Activated CD8-positive, alpha-beta memory T cell treated with anti-CD3 and anti-CD28 coated beads, Interleukin-2, amount 50 U/mL, for 1 hour (primary cell): ENCODE measurements around the gene PNPLA5.
"Not testable (repeated sequence)": the region's sequence is repeated elsewhere in the genome, so short reads cannot be mapped to it uniquely, and the experiment has no call there.

ENCODE experiments used
- DNase-seq: peaks from one replicate; pipeline ENCODE4 v3.0.0-alpha.2; 2020; ENCODE audit errors: extremely low read depth

The PNPLA5 gene

GRCh38 chr22:43891360-43892182, at the start of gene PNPLA5:
TSS of gene PNPLA5 (minus strand) at chr22:43892013. CDS start at chr22:43891880, 133 bp downstream.
- no peak for DNase-seq

- DNase-seq, result no peak
Measured at GRCh38 chr22:43941449-43941848, 49.6 kb upstream of the PNPLA5 start.

- no peak for DNase-seq
Measured at GRCh38 chr22:43931771-43932170, 40.0 kb upstream of the PNPLA5 start.

GRCh38 chr22:43928908-43929307, 37.1 kb upstream of the PNPLA5 start:
- DNase-seq, result no peak

- DNase-seq, result no peak
Measured at GRCh38 chr22:43928468-43928867, 36.7 kb upstream of the PNPLA5 start.

- DNase-seq, result no peak
Measured at GRCh38 chr22:43926349-43926710, 34.5 kb upstream of the PNPLA5 start.

- no peak for DNase-seq
Measured at GRCh38 chr22:43925433-43926348, 33.9 kb upstream of the PNPLA5 start.

- DNase-seq, result no peak
Measured at GRCh38 chr22:43924877-43925276, 33.1 kb upstream of the PNPLA5 start.

GRCh38 chr22:43923631-43924464, 32.0 kb upstream of the PNPLA5 start, which contains the start of gene PNPLA3:
TSS of gene PNPLA3 (plus strand) at chr22:43923805. CDS start at chr22:43923912, 107 bp downstream.
- DNase-seq, result peak; percentile 47

GRCh38 chr22:43923191-43923590, 31.4 kb upstream of the PNPLA5 start:
- DNase-seq, result no peak

- DNase-seq, result no peak
Measured at GRCh38 chr22:43922123-43922522, 30.3 kb upstream of the PNPLA5 start.

- DNase-seq, result no peak
Measured at GRCh38 chr22:43921370-43921769, 29.6 kb upstream of the PNPLA5 start.

- DNase-seq, result no peak
Measured at GRCh38 chr22:43919106-43919973, 27.5 kb upstream of the PNPLA5 start.

- no peak for DNase-seq
Measured at GRCh38 chr22:43917521-43917920, 25.7 kb upstream of the PNPLA5 start.

- no peak for DNase-seq
Measured at GRCh38 chr22:43911351-43911750, 19.5 kb upstream of the PNPLA5 start.

GRCh38 chr22:43910178-43910695, 18.4 kb upstream of the PNPLA5 start:
- DNase-seq, result no peak

GRCh38 chr22:43909708-43910107, 17.9 kb upstream of the PNPLA5 start:
- DNase-seq, result no peak

GRCh38 chr22:43905681-43906080, 13.9 kb upstream of the PNPLA5 start:
- DNase-seq, result no peak

GRCh38 chr22:43904412-43904811, 12.6 kb upstream of the PNPLA5 start:
- DNase-seq, result not testable (repeated sequence)

- DNase-seq, result not testable (repeated sequence)
Measured at GRCh38 chr22:43903033-43903432, 11.2 kb upstream of the PNPLA5 start.
